ENCODE results near the gene MYO15A. TPM values are rescaled to one million over a fixed set of nuclear protein-coding genes. Genes with fewer than 3 reads are reported as not detected.
A peak's percentile ranks its signal among the peaks of the same experiment; 100 is the strongest.
"Not testable (repeated sequence)": the region's sequence is repeated elsewhere in the genome, so short reads cannot be mapped to it uniquely, and the experiment has no call there.

The MYO15A gene
- total RNA-seq, 1 donor from 2014 or later, result 0.20 TPM

DNA sequence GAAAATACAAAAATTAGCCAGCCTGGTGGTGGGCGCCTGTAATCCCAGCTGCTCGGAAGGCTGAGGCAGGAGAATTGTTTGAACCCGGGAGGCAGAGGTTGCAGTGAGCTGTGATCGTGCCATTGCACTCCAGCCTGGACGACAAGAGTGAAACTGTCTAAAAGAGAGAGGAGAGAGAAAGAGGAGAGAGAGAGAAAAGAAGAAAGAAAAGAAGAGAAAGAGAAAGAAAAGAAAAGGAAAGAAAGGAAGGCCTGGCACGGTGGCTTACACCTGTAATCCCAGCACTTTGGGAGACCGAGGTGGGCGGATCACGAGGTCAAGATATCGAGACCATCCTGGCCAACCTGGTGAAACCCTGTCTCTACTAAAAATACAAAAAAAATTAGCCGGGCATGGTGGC, 108.3 kb downstream of the MYO15A start:
- DNase-seq (ENCODE audit: low read depth, low spot score), result not testable (repeated sequence)

DNA sequence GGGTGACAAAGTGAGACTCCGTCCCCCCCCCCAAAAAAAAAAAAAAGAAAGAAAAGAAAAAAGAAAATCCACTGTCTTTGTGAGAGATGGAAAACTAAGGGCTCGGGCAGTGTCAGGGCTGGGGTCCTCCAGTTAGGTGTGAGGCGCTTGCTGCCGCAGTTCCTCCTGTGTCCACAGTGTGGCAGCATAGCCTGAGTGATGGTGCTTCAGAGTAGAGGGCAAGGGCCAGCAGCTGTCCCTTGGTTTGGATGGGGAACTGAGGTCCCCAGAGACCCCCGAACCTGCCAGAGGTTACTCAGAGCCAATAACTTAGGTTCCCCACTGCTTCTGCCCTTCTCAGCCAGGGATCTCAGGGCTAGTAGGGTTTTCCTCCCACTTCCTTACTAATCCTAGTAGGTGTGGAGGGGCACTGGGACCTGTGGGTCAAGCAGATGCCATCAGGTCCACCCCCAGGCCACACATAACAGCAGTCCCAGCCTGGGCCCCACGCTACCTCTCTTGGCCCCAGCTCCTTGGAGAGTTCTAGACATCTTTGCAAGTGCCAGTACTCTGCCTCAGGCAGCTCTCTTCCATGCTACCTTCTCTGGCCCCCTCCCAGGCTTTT, 109.0 kb downstream of the MYO15A start:
- no peak for DNase-seq (ENCODE audit: low read depth, low spot score)

DNA sequence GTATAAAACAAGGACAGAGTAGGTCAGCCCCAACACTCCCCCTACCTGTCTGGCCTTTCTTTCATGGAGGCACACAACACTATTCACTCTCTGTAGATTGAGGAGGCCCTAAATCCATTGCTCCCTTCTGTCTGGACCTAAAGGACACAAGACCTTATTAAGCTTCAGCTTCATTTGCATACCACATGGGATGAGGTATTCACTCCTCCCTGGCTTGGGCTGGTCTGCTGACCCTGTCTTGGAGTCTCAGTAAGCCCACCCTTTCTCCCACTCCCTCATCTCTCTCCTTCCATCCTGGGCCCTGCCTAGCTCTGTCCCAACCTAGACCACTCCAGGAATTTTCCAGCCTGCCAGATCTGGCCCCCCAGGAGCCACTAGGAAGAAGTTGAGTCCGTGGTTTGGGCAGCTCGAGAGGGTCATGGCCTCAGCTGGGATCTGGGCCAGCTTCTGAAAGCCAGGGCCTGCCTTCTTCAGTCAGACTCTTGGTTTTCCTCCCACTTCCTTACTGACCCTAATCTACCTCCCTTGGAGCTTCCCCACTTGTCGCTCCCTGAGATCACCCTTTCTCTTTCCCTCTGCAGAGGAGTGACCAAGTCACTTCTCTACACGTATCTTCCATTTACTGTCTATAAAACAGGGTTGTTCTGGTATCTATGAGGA, 110.3 kb downstream of the MYO15A start:
- DNase-seq (ENCODE audit: low read depth, low spot score), result no peak

DNA sequence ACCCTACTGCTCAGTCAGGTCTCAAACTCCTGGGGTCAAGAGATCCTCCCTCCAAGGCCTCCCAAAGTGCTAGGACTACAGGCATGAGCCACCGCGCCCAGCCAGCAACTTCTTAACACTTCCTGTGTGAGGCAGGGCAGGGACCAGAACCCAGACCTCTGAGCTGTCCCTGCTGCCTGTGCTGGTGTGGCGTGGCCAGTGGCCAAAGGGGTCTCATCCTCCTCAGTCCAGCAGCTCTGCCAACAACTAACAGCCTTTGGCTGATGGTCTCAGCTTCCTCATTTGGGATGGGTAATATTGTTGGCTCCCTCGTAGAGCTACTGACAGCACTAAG, 115.5 kb downstream of the MYO15A start:
- DNase-seq (ENCODE audit: low read depth, low spot score), result no peak

GRCh38 chr17:18224387-18225120, 116.0 kb downstream of the MYO15A start:
- no peak for DNase-seq (ENCODE audit: low read depth, low spot score)

GRCh38 chr17:18225121-18225641, 116.6 kb downstream of the MYO15A start, which contains the start of gene LLGL1:
Gene LLGL1, plus strand, starts transcription at chr17:18225635. Its CDS starts 48 bp downstream, at chr17:18225683.
- peak; percentile 75 for DNase-seq (ENCODE audit: low read depth, low spot score)

GRCh38 chr17:18225642-18226283, 117.2 kb downstream of the MYO15A start:
- DNase-seq (ENCODE audit: low read depth, low spot score), result no peak

GRCh38 chr17:18226284-18226945, 117.9 kb downstream of the MYO15A start:
- DNase-seq (ENCODE audit: low read depth, low spot score), result no peak

DNA sequence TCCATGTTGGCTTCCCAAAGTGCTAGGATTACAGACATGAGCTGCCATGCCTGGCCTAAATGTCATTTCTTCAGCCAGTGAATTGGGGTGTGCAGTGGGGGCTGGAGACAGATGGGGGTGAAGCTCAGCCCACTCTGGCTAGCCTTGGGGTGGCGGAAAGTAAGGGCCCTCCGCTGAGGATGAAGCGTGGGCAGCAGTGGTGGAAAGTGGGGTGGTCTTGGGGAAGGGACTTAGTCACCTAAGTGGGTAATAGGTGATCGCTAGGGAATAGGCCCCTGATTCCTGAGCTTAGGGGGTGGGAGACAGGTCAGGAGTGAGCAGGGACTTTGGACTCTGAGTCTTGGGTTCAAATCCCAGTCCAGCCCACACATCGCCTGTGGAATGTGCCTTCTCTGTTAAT, 119.1 kb downstream of the MYO15A start:
- DNase-seq (ENCODE audit: low read depth, low spot score), result no peak

DNA sequence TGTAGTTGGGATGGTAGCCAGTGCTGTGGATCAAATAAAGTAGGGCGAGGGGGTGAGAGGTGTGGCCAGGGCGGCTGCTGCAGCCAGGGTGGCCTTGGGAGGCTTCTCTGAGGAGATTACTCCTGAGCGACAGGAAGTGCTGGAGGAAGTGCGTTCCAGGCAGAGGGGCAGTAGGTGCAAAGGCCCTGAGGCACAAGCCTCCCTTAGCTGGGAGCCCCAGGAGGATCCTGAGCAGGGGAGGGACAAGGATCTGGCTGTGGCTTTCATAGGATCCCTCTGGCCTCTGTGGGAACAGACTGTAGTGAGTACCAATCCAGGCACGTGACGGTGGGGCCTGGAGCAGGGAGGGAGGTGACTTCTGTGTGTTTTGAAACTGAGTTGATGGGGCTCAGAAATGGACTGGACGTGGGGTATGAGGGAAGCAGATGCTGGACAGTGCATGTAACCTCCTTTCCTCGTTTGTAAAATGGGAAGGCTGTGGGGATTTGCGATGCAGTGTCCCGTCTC, 119.7 kb downstream of the MYO15A start:
- no peak for DNase-seq (ENCODE audit: low read depth, low spot score)

DNA sequence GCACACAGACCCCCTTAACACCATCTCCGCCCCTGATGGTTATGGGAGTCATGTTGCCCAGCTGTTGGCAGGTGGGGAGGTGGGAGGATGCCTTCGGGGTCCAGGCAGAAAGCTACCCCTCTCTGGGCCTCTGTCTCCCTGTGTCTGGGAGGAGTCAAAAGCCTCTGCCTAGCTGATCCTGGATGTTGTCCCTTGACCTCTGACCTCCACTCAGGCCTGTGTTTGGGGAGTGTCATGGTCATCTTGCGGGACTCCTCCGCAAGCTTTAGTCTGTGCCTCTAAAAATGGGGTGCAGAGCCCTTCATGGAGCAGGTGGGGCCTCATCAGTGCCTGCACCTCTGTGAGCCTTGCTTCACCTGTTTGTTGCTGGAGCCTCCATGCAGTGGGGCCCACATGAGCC, 120.7 kb downstream of the MYO15A start:
- no peak for DNase-seq (ENCODE audit: low read depth, low spot score)

Other genes starting within 250 kb of the MYO15A start
- 14.3 and 19.8 TPM in 2 replicates for gene TOM1L2, start 136.4 kb upstream of the MYO15A start, total RNA-seq
- 1.1 TPM in 2 replicates for gene DRC3, start 135.9 kb upstream of the MYO15A start, total RNA-seq
- 21.2 and 23.3 TPM in 2 replicates for gene ATPAF2, start 69.6 kb upstream of the MYO15A start, total RNA-seq
- 6.1 and 7.9 TPM in 2 replicates for gene GID4, start 69.3 kb upstream of the MYO15A start, total RNA-seq
- gene DRG2, start 20.8 kb upstream of the MYO15A start, total RNA-seq, result 38.1 and 49.3 TPM in 2 replicates
- 97.3 and 132 TPM in 2 replicates for gene ALKBH5, start 75.1 kb downstream of the MYO15A start, total RNA-seq
- 35.4 and 36.4 TPM in 2 replicates for gene LLGL1, start 116.9 kb downstream of the MYO15A start, total RNA-seq
- 515 and 631 TPM in 2 replicates for gene FLII, start 150.0 kb downstream of the MYO15A start, total RNA-seq
- gene MIEF2, start 151.9 kb downstream of the MYO15A start, total RNA-seq, result 10.6 and 16.7 TPM in 2 replicates
- gene TOP3A, start 206.2 kb downstream of the MYO15A start, total RNA-seq, result 21.6 and 26.6 TPM in 2 replicates
- gene SMCR8, start 206.5 kb downstream of the MYO15A start, total RNA-seq, result 17.8 and 20.0 TPM in 2 replicates